ENCODE data around the gene UPB1.

DNA sequence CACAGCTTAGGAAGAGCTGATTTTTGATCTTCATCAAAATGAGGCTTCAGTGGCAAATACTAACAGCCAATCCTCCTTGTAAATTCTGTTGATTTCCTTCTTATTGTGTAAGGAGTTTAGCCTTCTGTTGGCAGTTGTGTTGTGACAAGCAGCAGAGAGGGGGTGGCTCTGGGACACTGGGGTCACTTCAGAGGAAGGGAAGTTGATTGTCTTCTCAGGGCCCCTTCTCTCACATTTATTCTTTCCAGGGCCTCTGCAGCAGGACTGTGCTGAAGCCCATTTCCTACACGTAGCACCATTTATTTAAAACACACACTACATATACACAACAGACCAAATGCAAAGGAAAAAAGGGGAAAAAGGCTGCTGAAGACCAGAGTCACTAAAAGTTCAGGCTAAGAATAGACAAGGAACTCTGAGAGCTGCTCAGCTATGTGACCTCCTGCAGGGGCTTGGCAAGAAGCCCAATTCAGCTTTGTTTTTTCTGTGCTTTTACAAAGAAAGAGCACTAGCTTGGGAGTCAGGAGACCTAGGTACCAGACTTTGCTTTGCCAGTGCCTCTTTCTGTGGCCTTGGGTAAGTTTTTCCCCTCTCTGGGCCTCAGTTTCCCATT lies 28.3 kb upstream of the UPB1 start:
- no peak for TF ChIP-seq CTCF (conservative IDR thresholded peaks at IDR 0.05; ENCODE audit: low read length)
- no peak for TF ChIP-seq EZH2phosphoT487 (IDR thresholded peaks at IDR 0.05; ENCODE audit: borderline replicate concordance)
